Measurements from ENCODE around the gene RNF207. TPM values are rescaled to one million over a fixed set of nuclear protein-coding genes. Genes with fewer than 3 reads are reported as not detected.

The RNF207 gene
- polyA plus RNA-seq, 1 of the 3 experiments (the other 2 are of a cell fraction), result 25.4 TPM

- ChIA-PET POLR2A (interaction anchor here (0.5 kb wide), 1 partner anchor 76 kb away, joined by 3 read pairs; no protein-coding TSS in a partner anchor), CTCF (interaction anchor here (2.5 to 3.3 kb wide), 2 partner anchors 23 kb away, joined by 7 to 22 read pairs; no protein-coding TSS in a partner anchor)
- Histone ChIP-seq H3F3A (replicated peaks; ENCODE audit: insufficient read depth) (no peaks in the 10 kb centered on the region), H3K9ac (no peak overlapping the region), H3K4me2 (no peak overlapping the region), H3K79me2 (ENCODE audit: insufficient read depth) (no peaks in the 10 kb centered on the region), H3K4me3 (ENCODE audit: low read depth in 2 of 2, low read length in 1 of 2) (no peak overlapping the region), H2AFZ (ENCODE audit: low read depth) (no peak overlapping the region), H3K9me3 (no peaks in the 10 kb centered on the region), H4K20me1 (ENCODE audit: insufficient read depth) (peaks cover 10% of the 10 kb centered on the region; the same call in 1 of the 2 replicates), H3K4me1 (ENCODE audit: control insufficient read depth in 1 of 2, insufficient read depth in 2 of 2, low read depth in 1 of 2, low read length in 1 of 2) (peaks cover 7 to 50% of the 10 kb centered on the region in 2 experiments; a peak in 2 of 4 replicates), H3K9me2 (no peaks in the 10 kb centered on the region), H3K36me3 (replicated peaks in 1 of 2; ENCODE audit: control insufficient read depth in 1 of 2, insufficient read depth in 2 of 2, low read length in 1 of 2) (no peaks in the 10 kb centered on the region), H3K27ac (ENCODE audit: low read depth in 2 of 2, low read length in 1 of 2) (peak overlapping the region in 1 of 2 experiments; percentile 78; a peak in 1 of 4 replicates), H3K27me3 (ENCODE audit: insufficient read depth) (no peaks in the 10 kb centered on the region)
- TF ChIP-seq RAD21 (IDR thresholded peaks at IDR 0.05; ENCODE audit: low read length), result no peak
- no peak for TF ChIP-seq POLR2AphosphoS5 (IDR thresholded peaks at IDR 0.05; ENCODE audit: low read depth, low read length)
- TF ChIP-seq EZH2phosphoT487 (IDR thresholded peaks at IDR 0.05; ENCODE audit: borderline replicate concordance, low read depth), result no peak
- TF ChIP-seq GATA2 (CRISPR knock-in tag; IDR thresholded peaks at IDR 0.05), result no peak
- no peak for TF ChIP-seq USF1 (IDR thresholded peaks at IDR 0.05; ENCODE audit: borderline replicate concordance, low read depth)
- WGBS (ENCODE audit: low lambda C conversion rate), result 85% methylated on average over 11 of the region's 22 CpGs
- DNase-seq, result peak; percentile 56
Measured at GRCh38 chr1:6269720-6270400, 63.9 kb downstream of the RNF207 start.

- DNase-seq, result no peak
Measured at GRCh38 chr1:6270401-6270800, 64.5 kb downstream of the RNF207 start.

More at GRCh38 chr1:6270401-6270800, 64.5 kb downstream of the RNF207 start:
- peak overlapping the region in 1 of 2 experiments; percentile 78; a peak in 1 of 4 replicates for H3K27ac ChIP-seq (ENCODE audit: low read depth in 2 of 2, low read length in 1 of 2)
- H3K4me3 ChIP-seq (ENCODE audit: low read depth in 2 of 2, low read length in 1 of 2), result no peak overlapping the region
- H3K9ac ChIP-seq, result no peak overlapping the region
- H2AFZ ChIP-seq (ENCODE audit: low read depth), result no peak overlapping the region
- no peaks in the 10 kb centered on the region for H3K9me2 ChIP-seq
- no peak overlapping the region for H3K4me2 ChIP-seq
- H4K20me1 ChIP-seq (ENCODE audit: insufficient read depth), result peaks cover 10% of the 10 kb centered on the region; the same call in 1 of the 2 replicates
- H3K4me1 ChIP-seq (ENCODE audit: control insufficient read depth in 1 of 2, insufficient read depth in 2 of 2, low read depth in 1 of 2, low read length in 1 of 2), result peaks cover 7 to 50% of the 10 kb centered on the region in 2 experiments; a peak in 2 of 4 replicates
- H3K36me3 ChIP-seq (replicated peaks in 1 of 2; ENCODE audit: control insufficient read depth in 1 of 2, insufficient read depth in 2 of 2, low read length in 1 of 2), result no peaks in the 10 kb centered on the region
- no peaks in the 10 kb centered on the region for H3K27me3 ChIP-seq (ENCODE audit: insufficient read depth)
- 83% methylated on average over 6 of the region's 8 CpGs for whole genome bisulfite sequencing (ENCODE audit: low lambda C conversion rate)
- POLR2A ChIA-PET, result interaction anchor here (0.5 to 1.2 kb wide), 2 partner anchors 10 to 75 kb away, joined by 3 read pairs; partner anchors contain the start of gene GPR153
- H3K9me3 ChIP-seq, result no peaks in the 10 kb centered on the region
- H3F3A ChIP-seq (replicated peaks; ENCODE audit: insufficient read depth), result no peaks in the 10 kb centered on the region
- no peaks in the 10 kb centered on the region for H3K79me2 ChIP-seq (ENCODE audit: insufficient read depth)
- TF ChIP-seq YY1 (IDR thresholded peaks at IDR 0.05; ENCODE audit: low read depth) (no peak), FOXM1 (IDR thresholded peaks at IDR 0.05; ENCODE audit: low read depth) (no peak), JUND (IDR thresholded peaks at IDR 0.05) (no peak), NRF1 (IDR thresholded peaks at IDR 0.05; ENCODE audit: low read depth, low read length) (no peak), EZH2phosphoT487 (IDR thresholded peaks at IDR 0.05; ENCODE audit: borderline replicate concordance, low read depth) (no peak), FOXJ3 (CRISPR knock-in tag; IDR thresholded peaks at IDR 0.05) (no peak), GABPA (IDR thresholded peaks at IDR 0.05; ENCODE audit: low read depth) (no peak), NFIC (IDR thresholded peaks at IDR 0.05; ENCODE audit: borderline replicate concordance) (no peak)
- CTCF ChIA-PET, result interaction anchor here (1.4 to 2.5 kb wide), 2 partner anchors 24 to 144 kb away, joined by 4 to 7 read pairs; no protein-coding TSS in a partner anchor

Other genes with a start within 250 kb of the RNF207 start
- gene NPHP4, start 213.7 kb upstream of the RNF207 start, polyA plus RNA-seq (2012; rRNA removed), result 4.6 and 7.0 TPM in 2 replicates
- gene KCNAB2, start 160.2 kb upstream of the RNF207 start, polyA plus RNA-seq (2012; rRNA removed), result 6.1 and 7.6 TPM in 2 replicates
- 0.26 and 0.62 TPM in 2 replicates for gene CHD5, start 25.8 kb upstream of the RNF207 start, polyA plus RNA-seq (2012; rRNA removed)
- 140 and 151 TPM in 2 replicates for gene RPL22, start 6.5 kb upstream of the RNF207 start, polyA plus RNA-seq (2012; rRNA removed)
- gene ICMT, start 29.8 kb downstream of the RNF207 start, polyA plus RNA-seq (2012; rRNA removed), result 40.2 and 43.7 TPM in 2 replicates
- gene HES3, start 38.1 kb downstream of the RNF207 start, polyA plus RNA-seq (2012; rRNA removed), result not detected in 2 replicates
- gene GPR153, start 55.0 kb downstream of the RNF207 start, polyA plus RNA-seq (2012; rRNA removed), result 5.2 and 6.6 TPM in 2 replicates
- gene ACOT7, start 187.6 kb downstream of the RNF207 start, polyA plus RNA-seq (2012; rRNA removed), result 225 and 289 TPM in 2 replicates
- gene HES2, start 213.8 kb downstream of the RNF207 start, polyA plus RNA-seq (2012; rRNA removed), result 0.03 TPM in 2 replicates
- gene ESPN, start 218.7 kb downstream of the RNF207 start, polyA plus RNA-seq (2012; rRNA removed), result 0.13 and 0.33 TPM in 2 replicates

Measured in SK-N-SH (cell line).